Activated CD4-positive, alpha-beta T cell treated with anti-CD3 and anti-CD28 coated beads, Interleukin-2, amount 50 U/mL, for 4 hours (primary cell): ENCODE data around the gene IDH3B.
"Not testable (repeated sequence)": the region's sequence is repeated elsewhere in the genome, so short reads cannot be mapped to it uniquely, and the experiment has no call there.

Source experiments
- DNase-seq, 2 experiments: peaks; one replicate each; pipeline ENCODE4 v3.0.0-alpha.2; 2020

Gene IDH3B

DNA sequence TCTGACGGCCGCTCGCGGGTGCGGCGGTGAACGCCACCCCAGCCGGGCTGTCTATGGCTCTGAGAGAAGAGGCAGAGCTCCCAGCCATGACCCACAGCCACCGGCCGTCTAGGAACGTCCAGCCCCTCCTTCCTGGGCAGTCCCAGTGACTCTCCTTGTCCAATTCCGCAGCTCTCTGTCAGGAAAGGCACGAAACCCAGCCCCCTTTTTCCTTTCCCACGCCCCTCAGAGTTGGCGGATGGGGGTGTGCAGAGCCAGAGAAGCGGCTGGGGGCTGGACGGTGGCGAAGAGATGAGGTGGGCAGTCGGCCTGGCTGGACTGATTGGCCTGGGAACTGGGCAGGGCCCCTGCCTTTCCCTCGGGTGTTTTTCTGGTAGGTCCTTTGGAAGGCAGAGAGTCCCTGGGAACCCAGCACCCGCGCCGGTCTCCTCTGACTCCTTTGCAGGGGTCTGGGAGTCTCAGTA lies 30.0 kb upstream of the IDH3B start:
- no peak for DNase-seq

DNA sequence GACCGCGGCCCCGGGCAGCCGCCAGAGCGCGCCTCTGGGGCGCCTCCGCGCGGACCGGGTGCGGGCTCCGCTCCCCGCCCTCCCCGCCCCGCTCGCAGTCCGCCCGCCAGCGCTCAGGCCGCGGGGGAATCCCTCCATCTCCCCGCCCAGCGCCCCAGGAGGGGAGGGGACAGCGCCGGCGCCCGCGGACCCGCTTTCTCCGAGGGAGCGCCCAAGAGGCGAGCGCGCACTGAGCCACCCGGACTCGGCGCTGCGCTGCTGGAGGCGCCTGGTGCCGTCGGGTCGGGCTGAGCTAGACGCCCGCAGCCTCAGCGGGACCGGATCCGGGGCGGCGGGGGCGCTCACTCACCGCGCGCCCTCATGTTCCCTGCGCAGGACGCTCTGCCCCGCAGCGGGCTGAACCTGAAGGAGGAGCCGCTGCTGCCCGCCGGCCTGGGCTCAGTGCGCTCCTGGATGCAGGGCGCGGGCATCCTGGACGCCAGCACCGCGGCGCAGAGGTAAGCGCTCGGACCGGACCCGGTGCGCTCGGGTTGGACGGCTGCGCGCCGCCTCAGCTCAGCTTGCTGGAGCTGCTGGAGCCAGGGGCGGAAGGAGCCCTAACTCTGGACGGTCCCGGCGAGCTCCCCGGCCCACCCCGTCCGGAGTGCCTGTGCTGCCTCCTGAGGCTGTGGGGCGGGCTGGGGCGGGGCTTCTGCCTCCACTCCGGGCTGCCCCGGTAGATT lies 29.4 kb upstream of the IDH3B start:
- peak; percentile 34 to 38 for DNase-seq

DNA sequence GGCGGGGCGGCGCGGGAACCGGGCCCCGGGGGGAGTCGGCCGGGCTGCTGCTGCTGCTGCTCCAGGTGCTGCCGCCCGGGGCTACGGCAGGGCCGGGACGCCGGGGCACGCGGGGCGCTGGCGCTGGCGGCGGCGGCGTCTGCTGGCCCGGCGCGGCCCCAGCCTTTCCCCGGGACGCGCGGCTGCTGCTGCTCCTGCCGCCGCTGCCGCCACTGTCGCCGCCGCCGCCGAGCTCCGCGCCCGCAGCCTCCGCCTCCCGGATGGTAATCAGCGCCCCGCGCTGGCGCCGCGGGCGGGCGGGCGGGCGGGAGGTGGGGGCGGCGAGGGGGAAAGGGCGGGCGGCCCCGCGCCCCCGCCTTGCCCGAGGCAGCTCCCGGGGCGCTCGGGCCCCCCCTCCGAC lies 28.9 kb upstream of the IDH3B start:
- DNase-seq: peak in 1 of 2 experiments; percentile 13

DNA sequence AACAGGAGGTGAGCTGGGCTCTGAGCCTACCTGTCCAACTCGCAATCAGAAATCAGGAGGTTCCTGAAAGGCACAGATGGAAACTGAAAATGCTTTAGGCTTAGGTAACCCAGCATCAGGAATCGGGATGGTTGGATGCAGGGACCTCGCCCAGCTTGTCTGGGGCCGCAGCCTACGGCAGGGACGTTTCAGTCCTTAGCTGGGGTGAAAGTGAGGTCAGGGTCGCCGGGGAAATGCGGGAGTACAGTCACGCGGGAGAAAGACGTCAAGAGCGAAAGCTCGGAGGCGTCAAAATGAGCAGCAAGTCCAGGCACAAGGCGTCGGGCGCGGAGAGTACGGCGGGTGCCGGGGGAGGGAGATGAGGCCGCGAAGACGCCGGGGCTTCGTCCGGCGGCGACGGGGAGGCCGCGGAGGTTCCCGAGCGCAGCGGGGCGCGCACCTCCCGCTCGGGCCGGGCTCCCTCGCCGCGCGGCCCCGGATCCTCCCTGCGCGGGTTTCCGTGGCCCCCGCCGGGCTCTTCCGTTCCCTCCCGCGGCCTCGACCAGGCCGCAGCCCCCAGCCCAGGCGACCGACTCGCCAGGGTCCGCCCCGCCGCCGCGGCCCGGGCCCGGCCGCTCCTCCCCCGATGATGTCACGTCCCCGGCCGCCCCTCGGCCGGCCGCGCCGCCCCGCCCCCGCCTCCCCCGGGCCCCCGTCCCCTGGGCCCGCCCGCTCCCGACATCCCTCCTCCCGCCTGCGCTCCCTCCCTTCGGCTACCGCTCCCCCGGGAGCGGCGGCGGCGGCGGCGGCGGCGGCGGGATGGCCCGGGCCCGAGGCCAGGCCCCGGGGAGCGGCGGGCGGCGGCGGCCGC lies 28.2 kb upstream of the IDH3B start, which contains the start of gene EBF4:
TSS of gene EBF4 (plus strand) at position 745 of the 850 bp plus-strand sequence. CDS start 866 bp downstream, outside the sequence.
- peak in 1 of 2 experiments; percentile 18 for DNase-seq

DNA sequence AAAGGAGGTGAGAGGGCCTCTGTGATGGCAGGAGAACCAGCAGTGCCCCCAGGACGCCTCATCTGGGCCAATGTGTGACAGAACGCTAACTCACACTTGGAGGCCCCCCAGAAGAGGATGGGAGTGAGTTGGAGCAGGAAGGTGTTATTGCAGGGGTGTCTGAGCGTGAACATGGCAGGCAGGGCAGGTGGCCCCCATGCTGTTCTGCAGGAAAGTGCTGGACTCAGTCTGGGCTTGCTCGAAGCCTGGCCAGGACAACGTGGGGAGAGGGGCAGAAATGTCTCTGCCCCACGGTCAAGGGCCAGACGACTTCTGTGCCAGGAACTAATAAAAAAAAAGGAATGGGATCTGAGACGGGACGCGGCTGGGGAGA lies 27.6 kb upstream of the IDH3B start:
- DNase-seq: no peak

DNA sequence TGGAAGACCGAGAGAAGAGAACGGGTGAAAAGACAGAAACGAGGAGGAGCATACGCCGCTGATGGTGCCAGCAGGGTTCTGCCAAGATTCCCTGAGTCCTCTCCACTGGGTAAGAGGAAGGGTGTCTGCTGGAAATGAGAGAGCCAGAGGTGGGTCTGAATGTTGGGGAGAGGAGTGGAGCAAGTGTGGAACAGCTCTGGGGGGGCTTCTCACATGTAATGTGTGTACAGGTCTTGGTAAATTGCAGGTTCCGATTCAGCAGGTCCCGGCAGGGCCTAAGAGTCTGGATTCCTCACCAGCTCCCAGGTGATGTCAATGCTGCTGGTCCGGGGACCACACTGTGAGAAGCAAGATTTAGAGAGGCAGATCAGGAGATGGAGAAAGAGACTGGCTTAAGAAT lies 27.1 kb upstream of the IDH3B start:
- no peak for DNase-seq

DNA sequence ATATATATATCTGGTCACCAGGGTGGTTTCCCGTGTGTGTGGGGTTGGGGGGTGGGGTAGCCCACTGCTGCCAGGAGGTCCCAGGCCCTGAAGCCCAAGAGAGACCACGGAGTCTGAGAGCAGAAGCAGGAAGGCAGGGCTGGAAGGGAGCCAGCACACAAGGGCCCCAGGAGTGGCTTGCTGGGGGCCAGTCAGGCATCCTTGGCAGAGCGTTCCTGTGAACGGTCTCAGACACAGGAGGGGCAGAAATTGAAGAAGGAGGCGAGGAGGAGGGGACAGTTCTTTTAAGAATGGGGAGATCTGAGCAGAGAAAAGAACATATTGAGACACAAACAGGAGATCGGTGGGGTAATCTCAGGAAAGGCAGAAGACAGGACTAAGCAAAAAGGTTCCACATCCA lies 26.7 kb upstream of the IDH3B start:
- DNase-seq: no peak

DNA sequence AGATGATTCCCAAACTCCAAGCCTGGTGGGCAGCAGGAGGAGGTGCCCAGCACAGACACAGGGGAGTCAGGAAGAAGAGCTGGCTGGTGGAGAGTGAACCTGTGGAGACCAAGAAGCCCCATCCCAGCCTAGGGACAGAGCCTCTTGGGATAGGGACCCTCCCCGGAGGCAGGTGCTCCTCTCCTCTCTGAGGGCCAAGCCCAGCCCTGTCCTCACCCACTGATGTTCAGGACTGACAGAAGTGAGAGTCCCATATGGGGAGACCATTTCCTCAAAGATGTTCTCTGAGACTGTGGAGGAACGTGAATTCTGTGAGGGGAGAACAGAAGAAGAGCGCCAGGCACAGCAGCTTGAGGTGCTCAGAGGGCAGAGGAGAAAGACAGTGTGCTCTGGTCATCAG lies 26.2 kb upstream of the IDH3B start:
- DNase-seq: no peak

DNA sequence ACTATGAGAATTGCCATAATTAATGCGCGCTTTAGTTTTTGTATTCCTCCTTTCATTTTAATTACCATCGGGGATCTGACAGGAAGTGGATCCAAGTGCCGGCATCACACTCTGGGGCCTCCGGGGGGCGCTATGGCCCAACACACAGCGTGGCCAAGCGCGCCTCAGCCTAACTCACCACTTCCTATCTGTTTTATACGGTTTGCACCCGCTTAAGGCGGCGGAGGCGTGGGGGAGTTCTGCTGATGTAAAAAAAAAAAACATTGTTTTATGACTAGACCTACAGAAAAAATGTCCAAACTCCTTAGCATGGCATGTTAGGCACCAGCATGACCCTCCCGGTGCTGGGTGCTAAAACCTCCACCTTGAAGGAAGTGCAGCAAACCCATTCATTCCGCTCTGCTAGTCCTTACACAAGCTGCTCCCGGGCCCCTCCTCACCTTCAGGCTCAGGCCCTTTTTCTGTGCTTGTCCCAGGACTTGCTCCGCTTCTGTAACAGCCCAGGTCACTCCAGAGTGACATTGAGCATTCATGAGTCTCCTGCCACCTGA lies 24.1 kb upstream of the IDH3B start:
- peak; percentile 71 for DNase-seq

DNA sequence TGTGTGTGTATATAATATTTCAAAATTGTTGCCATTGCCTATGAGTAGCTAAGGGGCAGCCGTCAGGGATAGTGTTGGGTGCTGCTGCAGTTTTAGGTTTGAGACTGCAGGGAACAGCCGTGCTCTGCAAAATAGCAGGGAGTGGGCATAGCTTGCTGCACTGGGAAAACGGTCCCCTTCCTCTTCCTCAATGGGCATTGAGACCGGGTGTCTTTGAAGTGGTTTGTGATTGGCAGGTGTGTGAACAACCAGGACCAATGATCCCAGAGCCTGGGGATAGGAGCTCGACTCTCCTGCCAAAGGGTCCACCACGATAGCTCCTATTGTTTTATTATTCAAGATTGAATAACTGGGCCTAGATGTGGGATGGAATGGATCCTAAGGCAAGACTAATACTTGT lies 23.5 kb upstream of the IDH3B start:
- no peak for DNase-seq

DNA sequence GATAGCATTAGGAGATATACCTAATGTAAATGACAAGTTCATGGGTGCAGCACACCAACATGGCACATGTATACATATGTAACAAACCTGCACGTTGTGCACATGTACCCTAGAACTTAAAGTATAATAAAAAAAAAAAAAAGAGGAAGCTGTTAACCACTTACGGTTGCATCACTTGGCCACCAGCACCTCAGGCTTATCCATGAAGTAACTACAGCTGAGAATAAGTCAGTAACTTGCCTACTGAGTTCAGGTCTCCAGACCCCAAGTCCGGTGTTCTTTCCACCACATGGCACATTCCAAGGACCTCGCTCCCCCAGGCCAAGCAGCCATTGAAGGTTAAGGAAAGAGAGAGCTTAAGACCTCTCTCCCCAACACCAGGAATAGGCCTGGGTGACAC lies 20.8 kb upstream of the IDH3B start:
- not testable (repeated sequence) for DNase-seq

DNA sequence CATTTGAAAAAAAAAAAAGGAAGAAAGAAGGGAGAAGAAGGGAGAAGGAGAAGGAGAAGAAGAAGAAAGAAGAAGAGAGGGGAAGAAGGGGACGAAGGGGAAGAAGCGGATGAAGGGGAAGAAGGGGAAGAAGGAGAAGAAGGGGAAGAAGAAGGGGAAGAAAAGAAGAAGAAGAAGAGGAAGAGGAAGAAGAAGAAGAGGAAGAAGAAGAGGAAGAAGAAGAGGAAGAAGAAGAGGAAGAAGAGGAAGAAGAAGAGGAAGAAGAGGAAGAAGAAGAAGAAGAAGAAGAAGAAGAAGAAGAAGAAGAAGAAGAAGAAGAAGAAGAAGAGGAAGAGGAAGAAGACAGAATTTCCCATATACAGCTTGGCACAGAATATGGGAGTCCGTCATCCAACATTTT lies 18.0 kb upstream of the IDH3B start:
- DNase-seq: not testable (repeated sequence)

DNA sequence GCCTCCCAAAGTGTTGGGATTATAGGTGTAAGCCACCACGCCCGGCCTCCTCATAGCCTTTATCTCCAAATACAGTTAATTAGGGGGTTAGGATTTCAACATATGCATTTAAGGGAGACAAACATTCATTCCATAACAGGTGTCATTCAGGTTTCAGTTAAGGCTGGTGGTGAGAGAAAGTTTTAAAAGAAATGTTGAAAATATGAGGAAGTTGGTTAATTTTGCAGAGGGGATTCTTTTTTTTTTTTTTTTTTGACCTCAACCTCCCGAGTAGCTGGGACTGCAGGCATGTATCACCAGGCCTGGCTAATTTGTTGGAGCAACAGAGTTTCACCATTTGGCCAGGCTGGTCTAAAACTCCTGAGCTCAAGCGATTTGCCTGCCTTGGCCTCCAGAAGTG lies 16.0 kb upstream of the IDH3B start:
- no peak for DNase-seq

DNA sequence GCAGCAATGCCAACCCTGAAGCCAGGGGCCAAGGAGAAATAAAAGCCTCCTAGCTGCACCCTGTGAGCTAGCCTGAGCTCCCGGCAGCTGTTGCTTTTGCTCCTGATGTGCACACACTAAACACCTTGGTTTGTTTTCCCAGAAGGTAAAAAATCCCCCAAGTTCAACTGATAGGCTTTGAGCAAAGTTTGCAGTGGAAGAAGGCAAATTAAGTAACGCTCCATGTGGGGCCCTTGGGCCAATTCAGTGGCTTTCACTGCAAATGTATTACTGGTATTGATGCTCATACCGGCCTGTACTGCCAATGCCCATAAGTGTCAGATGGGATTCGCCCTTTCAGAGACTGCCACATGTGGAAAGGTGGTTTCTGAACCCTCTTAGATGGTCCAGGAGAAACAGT lies 9.4 kb upstream of the IDH3B start:
- no peak for DNase-seq

DNA sequence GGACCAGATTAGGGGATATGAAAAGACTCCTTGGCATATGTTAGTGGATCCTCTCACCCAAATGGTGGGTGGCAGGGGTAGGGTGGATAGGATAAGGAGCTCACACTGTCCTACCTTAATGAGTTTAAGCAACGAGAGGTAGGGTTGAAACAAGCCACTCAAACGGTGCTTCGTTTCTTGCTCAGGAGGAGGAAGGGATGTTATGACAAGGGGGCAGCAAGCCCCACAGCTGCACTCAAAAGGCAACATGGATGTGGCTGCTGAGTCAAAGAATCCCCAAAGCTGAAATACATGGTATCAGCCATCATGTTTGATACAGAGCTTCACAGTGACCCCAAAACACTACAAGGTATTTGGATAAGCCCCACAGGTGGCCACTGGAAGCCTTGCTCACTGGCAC lies 8.4 kb upstream of the IDH3B start:
- no peak for DNase-seq

DNA sequence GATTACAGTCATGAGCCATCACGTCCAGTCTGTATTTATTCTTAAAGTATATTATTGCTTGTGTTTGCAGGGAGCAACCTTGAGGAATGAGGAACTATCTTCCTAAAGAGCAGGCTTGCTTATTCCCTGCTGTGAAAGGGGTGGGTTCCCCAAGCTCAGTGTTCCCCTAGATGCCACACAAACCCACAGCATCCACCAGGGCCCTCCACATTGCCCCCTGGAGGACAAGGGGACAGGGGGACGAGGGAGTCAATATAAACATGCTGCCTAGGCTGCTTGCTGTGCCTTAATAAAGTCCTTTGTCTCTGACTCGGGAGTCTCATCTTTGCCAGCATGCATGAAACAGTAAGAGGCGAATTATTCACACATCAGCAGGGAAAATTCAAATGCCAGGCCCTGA lies 8.0 kb upstream of the IDH3B start:
- no peak for DNase-seq

DNA sequence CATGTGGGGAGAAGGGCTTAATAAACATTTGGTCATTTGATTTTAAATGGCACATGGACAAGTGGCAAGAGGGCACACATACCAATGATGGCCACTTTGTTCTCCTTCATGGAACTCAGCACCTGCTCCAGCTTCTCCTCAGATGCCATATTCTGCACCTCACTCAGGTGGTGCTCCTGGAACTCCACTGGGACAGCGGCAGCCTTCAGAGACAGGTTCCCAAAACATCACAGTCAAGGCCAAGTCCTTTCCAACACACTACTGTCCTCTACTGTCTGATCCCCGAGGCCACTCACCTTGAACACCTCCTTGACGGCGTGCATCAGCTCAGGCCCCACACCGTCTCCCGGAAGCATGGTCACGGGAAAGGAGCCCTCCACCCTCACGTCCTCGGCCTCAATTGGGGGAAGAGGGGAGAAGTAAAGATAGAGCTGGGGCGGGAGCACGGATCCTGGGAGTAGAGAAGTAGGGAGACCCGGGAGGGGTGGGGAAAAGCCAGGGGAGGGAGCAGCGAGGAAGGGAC lies 591 bp downstream of the IDH3B start:
- DNase-seq: no peak

DNA sequence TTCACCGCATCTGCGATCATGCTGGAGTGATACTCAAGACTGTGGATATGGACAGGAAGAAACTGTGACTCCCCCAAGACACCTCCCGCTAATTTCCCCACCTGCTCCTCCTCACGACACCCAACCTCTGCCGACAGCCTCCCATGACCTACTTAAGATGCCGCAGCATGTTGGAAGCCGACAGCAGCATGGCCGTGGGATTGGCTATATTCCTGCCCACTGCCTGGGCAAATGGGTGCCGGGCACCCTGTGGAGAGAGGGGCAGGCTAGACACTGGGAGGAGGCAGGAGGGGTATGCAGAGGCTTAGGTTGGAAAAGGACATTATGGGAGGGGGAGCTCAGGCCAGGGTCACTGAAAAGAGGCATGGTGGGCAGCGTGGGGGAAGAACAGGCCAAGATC lies 4.5 kb downstream of the IDH3B start:
- DNase-seq: no peak

DNA sequence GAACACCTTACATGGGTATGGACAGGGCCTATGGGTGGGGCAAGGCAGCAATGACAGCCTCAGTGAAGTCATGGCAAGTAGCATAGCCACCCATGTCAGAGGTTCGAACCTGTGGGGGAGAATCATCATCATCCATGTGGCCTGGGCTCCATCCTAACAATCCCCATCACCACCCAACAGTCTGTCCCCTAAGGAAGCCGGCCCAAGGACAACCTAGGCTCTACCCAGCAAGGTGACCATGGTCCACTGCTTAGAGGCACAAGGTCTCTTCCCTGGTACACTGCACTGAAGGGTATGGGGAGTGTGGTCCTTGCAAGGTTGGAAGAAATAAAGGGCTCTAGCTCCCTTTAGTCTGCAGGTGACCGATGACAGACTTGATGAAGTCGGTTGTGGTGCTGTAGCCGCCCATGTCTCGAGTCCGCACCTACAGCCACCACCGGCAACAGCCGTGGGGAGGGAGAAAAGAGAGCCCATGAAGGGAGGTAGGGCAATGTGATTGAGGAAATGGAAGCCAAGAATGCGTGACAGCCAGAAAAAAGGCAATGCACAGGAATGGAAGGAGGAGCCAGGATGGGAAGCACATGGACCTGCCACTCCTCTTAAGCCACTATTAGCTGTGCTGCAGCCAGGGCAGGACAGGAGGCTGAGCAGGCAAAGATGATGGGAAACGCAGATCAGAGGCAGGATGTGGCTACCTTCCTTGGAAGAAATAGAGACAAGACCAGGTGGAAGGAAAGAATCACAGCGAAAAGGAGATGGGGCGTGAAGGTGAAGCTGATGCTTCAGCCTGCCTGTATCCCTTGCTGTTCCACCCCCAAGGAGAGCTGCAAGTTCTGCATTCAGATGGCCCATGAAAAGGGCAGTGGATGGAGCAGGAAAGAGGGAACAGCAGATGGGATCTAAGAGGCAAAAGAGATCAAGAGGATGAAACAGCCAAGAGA lies 5.3 kb downstream of the IDH3B start:
- DNase-seq: no peak

DNA sequence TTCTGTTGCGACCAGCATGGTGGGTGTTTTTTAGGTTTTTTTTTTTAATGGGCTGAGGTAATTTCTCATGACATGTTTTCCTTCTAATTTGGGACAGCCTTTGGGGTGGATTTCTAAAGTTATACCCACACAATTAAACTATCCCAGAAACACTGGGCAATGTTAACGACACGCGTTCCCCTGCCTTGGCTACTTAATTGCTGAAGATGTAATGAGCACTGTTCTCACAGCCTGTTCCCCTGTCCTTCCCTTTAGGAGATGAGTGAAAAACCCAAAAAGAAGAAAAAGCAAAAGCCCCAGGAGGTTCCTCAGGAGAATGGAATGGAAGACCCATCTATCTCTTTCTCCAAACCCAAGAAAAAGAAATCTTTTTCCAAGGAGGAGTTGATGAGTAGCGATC lies 6.3 kb downstream of the IDH3B start:
- no peak for DNase-seq

DNA sequence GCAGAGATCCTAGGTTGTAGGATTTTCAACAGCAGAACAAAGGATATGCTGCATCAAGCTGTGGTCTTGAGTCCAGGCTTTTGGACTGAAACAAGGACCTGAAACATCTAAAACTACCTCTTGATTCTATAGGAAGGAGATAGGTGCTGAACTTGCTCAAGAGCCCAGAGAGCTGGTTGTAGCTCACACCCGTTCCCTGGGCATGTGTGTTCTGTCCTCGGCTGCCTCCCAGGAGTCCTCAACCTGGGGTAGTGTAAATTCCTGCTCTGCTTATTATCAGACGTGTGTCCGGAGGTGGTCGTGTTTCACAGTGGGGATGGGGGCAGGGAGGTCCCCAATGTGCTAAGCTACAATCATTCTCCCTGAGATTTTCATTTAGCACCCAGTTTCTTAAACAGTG lies 6.8 kb downstream of the IDH3B start:
- DNase-seq: no peak

DNA sequence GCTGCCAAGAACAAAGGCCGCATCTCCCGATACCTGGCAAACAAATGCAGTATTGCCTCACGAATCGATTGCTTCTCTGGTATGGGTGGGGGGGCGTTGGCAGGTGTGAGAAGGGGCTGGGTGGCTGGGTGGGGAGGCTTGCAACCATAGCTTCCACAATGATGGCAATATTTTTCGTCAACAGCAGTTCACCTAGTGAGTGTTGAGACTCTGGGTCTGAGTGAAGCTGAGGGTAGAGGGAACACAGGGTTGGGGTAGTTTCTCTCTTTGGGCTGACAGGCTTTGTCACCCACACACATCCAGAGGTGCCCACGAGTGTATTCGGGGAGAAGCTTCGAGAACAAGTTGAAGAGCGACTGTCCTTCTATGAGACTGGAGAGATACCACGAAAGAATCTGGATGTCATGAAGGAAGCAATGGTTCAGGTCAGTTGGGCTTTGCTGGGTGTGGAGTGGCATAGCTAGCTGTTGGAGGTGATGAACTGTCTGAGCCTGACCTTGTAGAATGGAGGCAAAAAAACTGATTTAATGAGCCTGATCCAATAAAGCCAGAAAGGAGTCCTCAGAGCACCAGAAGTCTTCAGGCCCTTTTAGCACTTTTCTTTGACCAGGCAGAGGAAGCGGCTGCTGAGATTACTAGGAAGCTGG lies 7.4 kb downstream of the IDH3B start:
- no peak for DNase-seq
